Measurements from ENCODE around the gene NEUROD2.

Gene NEUROD2

DNA sequence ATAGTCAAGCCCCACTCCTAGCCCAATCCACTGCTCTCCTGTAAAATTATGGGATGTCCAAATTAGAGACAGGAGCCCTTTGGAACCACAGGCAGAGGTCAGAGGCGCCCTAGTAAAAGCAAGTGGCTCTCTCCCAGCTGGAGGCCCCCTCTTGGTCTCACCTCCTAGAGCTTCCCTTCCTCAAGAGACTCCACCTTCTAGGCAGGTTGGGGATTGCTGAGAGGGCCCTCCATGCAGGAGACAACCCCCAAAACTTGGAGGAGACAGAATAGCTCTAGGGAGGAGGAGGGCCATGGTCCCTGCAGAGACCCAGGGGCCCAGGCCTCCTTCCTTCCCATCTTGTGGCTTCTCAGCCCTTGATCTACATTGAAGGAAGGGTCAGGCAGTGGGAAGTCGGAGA is 29.4 kb downstream of the NEUROD2 start:
- no peak for DNase-seq

GRCh38 chr17:39576187-39576586 is 31.5 kb downstream of the NEUROD2 start:
- DNase-seq: no peak

DNA sequence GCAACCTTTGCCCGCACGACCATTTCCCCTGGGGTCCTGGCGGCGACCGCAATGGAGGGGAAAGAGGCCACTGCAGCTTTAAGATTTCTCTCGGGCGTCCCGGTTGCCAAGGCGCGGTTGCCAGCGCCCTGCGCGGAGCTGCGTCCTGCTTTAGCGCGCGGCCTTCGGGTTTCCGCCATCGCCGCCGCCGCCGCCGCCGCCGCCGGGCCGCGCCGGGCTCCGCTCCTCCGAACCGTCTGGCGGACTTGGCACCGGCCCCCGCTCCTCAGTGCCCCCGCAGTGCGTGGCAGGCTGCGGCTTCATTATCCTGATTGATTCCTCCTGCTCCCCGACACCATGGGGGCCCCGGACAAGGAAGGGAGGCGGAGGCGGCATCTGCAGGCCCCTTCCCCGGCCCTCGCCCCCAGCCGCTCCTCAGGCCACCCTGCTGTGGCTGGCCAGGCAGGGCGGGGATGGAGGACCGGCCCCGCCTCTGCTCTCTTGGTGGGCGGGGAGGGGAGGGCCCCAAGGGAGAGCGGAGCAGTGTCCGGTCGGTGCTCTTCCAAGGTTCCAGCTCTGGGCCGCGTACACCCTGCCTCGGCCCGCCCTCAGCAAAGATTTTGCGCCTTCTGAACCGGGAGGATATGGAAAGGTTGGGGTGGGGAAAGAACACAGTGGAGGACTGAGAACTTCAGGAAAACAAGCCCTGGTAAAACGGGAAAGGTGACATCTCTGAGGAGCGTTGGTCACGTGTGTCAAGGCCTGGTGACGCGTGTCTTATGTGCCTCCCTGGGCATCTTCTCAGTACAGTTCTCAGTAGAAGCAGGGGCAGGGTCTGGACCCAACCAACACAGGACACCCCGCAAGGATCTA is 34.0 kb downstream of the NEUROD2 start:
- peak; percentile 19 for DNase-seq

DNA sequence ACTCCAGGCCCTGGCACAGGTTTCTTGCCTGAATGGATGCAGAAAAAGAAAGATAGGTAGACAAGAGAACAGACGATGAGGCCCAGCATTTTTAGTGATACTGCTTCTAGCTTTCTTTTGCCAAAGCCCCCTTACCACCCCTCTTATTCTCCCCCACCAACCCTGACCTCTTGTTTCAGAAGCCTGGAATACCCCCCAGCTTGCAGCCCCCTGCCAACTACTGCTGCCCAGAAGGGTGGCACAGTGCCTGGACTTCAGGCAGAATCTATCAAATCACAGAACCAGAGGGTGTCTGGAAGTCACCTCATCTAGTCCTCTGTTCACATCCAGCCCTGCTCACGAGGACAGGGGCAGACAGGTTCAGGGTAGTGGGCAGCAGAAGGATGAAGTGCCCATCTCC is 35.6 kb downstream of the NEUROD2 start:
- DNase-seq: no peak

DNA sequence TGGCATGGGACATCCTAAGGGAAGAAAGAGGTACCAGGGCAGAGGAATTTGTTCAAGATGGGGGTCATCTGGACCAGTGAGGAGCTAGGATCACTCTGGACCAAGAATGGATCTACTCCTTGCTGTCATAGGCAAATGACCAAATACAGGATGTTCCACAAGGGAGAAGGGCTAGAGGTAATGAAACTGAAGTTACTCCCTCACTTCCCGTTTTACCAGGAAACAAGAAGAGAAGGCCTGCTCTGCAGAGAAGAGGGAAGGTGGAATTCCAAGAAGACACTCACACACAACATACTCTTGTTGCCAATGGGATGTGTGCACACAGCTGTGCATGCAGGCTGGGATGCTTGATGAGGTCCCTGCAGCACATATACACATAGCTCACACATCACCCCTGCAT is 38.6 kb downstream of the NEUROD2 start:
- DNase-seq: no peak

DNA sequence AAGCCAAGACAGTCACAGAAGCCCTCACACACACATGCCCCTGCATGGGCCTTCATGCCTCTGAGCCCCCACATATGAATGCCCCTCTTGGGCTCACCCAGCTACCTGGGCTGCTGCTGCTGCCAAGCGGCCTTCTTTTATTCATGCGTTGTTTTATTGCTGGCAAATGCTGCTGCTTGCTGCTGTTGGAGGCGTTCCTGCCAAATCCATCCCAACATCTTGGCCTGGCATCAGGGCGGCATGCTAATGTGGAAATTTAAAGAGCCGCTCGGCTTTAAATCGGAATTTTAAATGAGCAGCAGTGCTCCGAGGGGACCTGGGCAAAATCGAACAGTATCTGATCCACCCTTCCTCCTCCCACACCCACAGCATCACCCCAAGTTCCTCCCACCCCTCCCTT is 39.0 kb downstream of the NEUROD2 start:
- DNase-seq: no peak

DNA sequence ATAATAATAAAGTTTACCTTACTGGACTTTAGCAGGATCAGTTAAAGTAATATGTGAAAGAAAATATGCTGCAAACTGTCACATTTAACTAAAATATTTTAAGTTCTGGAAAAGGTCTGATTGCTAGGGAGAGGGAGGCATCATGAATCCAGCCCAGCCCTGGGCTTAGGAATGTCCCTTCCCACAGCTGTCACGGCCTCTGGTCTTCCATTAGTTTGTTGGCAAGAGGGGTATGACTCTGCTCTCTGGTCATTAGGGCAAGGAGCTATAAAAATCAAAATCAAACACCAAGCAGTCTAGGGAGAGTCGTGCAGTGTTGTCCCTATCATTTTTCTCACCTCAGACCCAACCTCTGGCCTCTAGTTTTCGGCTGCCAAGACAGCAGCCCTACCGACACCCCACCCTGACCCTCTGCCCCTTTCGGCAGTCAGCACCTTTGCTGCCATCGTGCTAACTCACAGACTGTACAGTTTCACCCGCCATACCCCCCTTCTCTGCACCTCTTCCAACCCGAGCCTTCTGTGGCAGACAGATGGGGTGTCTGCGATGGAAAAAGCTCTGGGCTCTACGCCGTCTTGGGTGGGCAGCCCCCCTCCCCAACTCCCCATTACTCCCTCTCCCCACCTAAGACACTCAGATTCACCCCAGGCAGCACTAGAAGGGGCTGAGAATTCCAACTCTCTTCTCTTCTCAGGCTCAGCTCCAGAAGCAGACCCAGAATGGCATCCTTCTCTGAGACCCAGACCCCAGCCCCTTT is 41.4 kb downstream of the NEUROD2 start:
- DNase-seq: no peak

DNA sequence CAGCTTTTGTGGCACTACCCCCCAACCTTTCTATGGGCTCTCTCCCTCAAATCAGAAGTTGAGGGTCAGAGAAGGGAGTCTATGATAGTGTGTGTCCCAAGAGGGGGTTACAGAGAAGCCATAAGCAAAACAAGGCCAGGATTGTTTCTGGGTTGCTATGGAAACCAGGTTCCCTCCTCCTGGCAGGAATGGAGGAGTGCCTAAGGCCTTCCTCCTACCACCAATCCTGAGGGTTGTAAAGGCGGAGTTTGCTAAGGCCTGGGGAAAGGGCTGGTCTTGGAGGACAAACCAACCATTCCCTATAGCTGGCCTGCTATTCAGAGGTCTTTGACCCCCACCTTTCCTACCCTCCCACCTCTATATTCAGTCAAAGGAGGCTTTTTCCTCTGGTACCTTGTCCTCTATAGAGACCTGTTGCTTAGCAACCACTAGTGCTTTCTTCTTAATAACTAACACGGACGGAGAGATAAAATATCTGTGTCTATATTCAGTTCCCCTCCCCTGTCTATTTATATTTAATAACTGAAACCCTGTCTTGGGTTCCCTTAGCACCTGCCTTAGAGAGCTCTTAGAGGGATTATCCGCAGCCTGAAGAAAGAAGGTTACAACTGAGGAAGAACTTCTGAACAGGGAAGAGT is 43.4 kb downstream of the NEUROD2 start:
- DNase-seq: no peak

DNA sequence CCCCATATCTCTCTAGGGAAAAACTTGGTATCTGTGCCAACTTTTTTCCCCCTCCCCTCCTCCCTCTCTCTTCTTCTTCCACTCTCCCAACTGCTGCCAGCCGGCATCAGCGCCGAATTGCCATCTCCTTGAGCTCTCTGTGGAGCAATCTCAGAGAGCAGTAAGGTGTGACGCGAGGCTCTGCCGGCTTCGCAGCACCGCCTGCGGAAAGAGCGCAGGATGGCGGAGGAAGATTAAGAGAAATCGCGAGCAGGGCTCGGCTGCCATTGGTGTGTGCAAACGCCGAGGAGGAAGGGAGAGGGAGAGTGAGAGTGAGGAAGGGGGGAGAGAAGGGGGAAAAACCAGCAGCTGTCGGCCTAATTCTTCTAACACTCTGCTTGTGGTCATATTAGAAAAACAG is 44.2 kb downstream of the NEUROD2 start:
- no peak for DNase-seq

DNA sequence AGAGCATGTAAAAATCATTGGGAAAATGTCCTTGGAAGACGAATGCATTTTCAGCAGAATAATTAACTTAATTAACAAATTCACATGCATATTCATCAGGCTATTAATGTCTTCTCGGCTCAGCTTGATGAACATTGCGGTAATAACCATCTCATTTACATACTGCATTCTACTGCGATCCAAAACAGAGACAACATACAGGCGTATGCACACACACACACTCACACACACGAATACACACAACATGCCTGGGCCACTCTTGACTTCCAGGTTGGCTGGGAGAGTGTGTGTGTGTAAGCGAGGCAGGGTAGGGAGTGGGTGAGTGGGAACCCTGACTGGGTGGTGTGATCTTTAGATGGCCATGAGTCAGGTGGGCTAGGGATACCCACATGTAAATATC is 44.7 kb downstream of the NEUROD2 start:
- no peak for DNase-seq

DNA sequence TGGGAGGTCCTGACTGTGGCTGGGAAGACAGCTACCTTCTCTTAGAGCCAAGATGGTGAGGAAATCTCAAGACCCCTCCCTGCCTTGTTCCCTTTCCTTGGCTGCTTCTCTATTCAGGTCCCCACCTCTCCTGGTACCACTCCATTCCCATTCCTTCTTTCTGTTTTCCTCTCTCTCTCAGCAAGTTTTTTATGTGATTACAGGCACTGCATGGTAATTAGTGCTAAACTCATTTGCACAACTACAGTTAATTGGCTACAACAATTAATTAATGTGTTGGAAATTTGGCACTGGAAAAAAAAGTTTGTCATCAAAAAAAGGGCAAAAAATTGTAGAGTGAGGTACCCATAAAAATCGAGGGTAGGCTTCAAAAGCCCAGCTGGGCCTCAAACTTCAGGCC is 45.3 kb downstream of the NEUROD2 start:
- DNase-seq: no peak

- DNase-seq: no peak
Measured at GRCh38 chr17:39556423-39556822, 51.3 kb downstream of the NEUROD2 start.

- DNase-seq: no peak
Measured at GRCh38 chr17:39555368-39555767, 52.4 kb downstream of the NEUROD2 start.
